HepG2 (cell line): ENCODE data around the gene MTA3. TPM values are rescaled to one million over a fixed set of nuclear protein-coding genes. Genes with fewer than 3 reads are reported as not detected.

ENCODE experiments used
- AGO2 ChIP-seq: fragments of 200-400 bp; formaldehyde crosslinking; optimal IDR thresholded peaks from 2 replicates; pipeline ENCODE3; 2017; ENCODE audit warnings: mild to moderate bottlenecking, low read depth, low read length, moderate library complexity
- DNMT3B ChIP-seq: conservative IDR thresholded peaks from 2 replicates; pipeline ENCODE4 v1.6.1; 2016; ENCODE audit warnings: missing biosample characterization, control low read depth
- HMGXB3 ChIP-seq: sonication (generic); formaldehyde crosslinking; IDR thresholded peaks from 2 replicates; pipeline ENCODE4 v1.4.0; 2020; ENCODE audit warnings: missing genetic modification reagents, borderline replicate concordance
- SNAPC2 ChIP-seq: sonication (generic); formaldehyde crosslinking; IDR thresholded peaks from 2 replicates; pipeline ENCODE4 v1.8.1; 2022; ENCODE audit warnings: mild to moderate bottlenecking, missing genetic modification reagents
- TBX3 ChIP-seq: fragments of 450-650 bp; IDR thresholded peaks from 2 replicates; pipeline ENCODE4 v1.6.1; 2017; ENCODE audit warnings: antibody characterized with exemption, mild to moderate bottlenecking, inconsistent platforms, borderline replicate concordance
- USF2 ChIP-seq, 2 experiments: sonication (generic) in 1 of 2; formaldehyde crosslinking in 1 of 2; IDR thresholded peaks; 2 replicates each; pipeline versions ENCODE4 v1.5.1 to v1.6.1; 2011 to 2020; ENCODE audit warnings: borderline replicate concordance in 1 of 2, low read depth in 1 of 2, low read length in 1 of 2, mild to moderate bottlenecking in 1 of 2, missing genetic modification reagents in 1 of 2, moderate library complexity in 1 of 2
- ZNF224 ChIP-seq: sonication (generic); formaldehyde crosslinking; IDR thresholded peaks from 2 replicates; pipeline ENCODE4 v1.5.0; 2020; ENCODE audit warnings: mild to moderate bottlenecking, missing genetic modification reagents
- ZNF280D ChIP-seq: sonication (generic); formaldehyde crosslinking; IDR thresholded peaks from 2 replicates; pipeline ENCODE4 v1.5.1; 2020; ENCODE audit warnings: mild to moderate bottlenecking, missing genetic modification reagents
- ZNF747 ChIP-seq: sonication (generic); formaldehyde crosslinking; IDR thresholded peaks from 2 replicates; pipeline ENCODE4 v1.8.1; 2023; ENCODE audit warnings: missing genetic modification reagents, mild to moderate bottlenecking, borderline replicate concordance
- polyA plus RNA-seq, 8 experiments: library from polyadenylated mRNA; depleted of rRNA in 3 of 8; stranded (reverse) in 7 of 8; unstranded in 1 of 8; fragments of >200 nt; fragmentation: Illumina TruSeq in 4 of 8; extraction: Trizol in 4 of 8; gene quantifications; 2 replicates each; pipeline versions ENCODE4 v1.2.1 to v1.2.3, GENCODE V29; 2011 to 2016; ENCODE audit warnings: low read depth in 4 of 8, missing spikeins in 1 of 8, mixed read lengths in 1 of 8; ENCODE audit not compliant: insufficient read depth in 1 of 8
- total RNA-seq, 5 experiments: library from RNA; depleted of rRNA; stranded (reverse); fragments of >200 nt; fragmentation: Illumina TruSeq; extraction: Trizol; gene quantifications; 2 replicates each; pipeline ENCODE4 v1.2.3, GENCODE V29; 2016; ENCODE audit warnings: low read depth in 1 of 5
- TF ChIP-seq, protein P1 (sequence below): IDR thresholded peaks from 2 replicates; pipeline ENCODE4 v1.6.1; 2016; ENCODE audit warnings: mild to moderate bottlenecking, missing biosample characterization, missing genetic modification reagents
- TF ChIP-seq, protein P2 (sequence below), 2 experiments: sonication (generic) in 1 of 2; formaldehyde crosslinking in 1 of 2; IDR thresholded peaks; 2 replicates each; pipeline versions ENCODE4 v1.4.0 to v1.6.1; 2016 to 2020; ENCODE audit warnings: borderline replicate concordance in 1 of 2, low read depth in 1 of 2, mild to moderate bottlenecking in 1 of 2, missing genetic modification reagents in 1 of 2

MTA3 gene
- total and polyA plus RNA-seq, 2 of the 13 experiments (the other 11 are each of a cell fraction or from before 2014, with no cell fraction given), result 48.8 to 77.8 TPM

DNA sequence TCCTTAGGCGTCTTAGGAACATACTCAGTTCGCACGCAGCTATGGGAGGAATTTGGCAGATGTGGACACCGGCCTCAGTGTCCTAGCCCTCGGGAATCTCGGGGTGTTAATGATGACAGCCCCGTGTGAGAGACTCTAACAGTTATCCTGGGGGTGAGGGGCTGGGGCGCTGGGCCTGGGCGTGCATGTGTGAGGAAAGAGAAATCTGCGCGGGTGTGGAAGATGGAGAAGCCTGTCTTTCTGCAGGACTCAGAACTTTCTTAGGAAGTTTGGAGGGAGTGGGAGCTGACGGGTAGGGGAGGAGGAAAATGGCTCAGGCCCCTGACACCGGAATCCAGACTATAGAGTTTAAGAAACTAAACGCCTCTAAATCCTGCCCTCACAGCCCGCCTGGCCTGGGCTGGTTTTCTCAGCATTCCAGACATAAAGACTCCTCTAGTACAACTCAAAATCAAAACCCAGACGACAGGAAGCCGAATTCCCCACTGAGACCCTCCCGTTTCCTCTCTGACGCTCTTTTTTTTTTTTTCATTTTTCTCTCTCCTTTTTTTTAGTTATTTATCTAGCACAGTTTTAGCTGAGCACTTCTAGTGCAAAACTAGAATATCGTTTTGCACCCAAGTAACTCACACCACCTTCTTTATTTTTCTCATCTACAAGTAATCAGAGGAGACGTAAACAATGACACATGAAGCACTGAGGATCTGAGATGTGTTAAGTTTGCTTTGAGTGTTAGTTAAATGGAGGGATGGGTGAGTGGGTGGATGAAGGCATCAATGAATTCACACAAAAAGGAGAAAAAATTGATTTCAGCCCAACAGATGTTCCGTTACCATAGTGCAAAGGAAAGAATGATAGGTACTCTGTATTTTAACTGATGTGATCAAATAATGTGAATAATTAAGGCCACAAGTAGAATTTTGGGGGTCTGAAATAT is 225.2 kb downstream of the MTA3 start (continued):
- TF ChIP-seq HMGXB3 (0 out of 2 replicates have a peak, but pooled peaks have one; percentile 8), TBX3 (no peak), ZNF224 (CRISPR knock-in tag) (no peak), USF2 (IDR thresholded peaks at IDR 0.05; ENCODE audit: low read depth, low read length) (no peak), USF2 (CRISPR knock-in tag; IDR thresholded peaks at IDR 0.05; ENCODE audit: borderline replicate concordance) (no peak), AGO2 (peak; percentile 79), ZNF747 (CRISPR knock-in tag) (0 out of 2 replicates have a peak, but pooled peaks have one; percentile 3), ZNF280D (CRISPR knock-in tag) (no peak), SNAPC2 (no peak), DNMT3B (CRISPR knock-in tag) (no peak)
- TF ChIP-seq, protein P1, sequence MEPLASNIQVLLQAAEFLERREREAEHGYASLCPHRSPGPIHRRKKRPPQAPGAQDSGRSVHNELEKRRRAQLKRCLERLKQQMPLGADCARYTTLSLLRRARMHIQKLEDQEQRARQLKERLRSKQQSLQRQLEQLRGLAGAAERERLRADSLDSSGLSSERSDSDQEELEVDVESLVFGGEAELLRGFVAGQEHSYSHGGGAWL (CRISPR knock-in tag), result 0 out of 2 replicates have a peak, but pooled peaks have one; percentile 5
- TF ChIP-seq, protein P2, sequence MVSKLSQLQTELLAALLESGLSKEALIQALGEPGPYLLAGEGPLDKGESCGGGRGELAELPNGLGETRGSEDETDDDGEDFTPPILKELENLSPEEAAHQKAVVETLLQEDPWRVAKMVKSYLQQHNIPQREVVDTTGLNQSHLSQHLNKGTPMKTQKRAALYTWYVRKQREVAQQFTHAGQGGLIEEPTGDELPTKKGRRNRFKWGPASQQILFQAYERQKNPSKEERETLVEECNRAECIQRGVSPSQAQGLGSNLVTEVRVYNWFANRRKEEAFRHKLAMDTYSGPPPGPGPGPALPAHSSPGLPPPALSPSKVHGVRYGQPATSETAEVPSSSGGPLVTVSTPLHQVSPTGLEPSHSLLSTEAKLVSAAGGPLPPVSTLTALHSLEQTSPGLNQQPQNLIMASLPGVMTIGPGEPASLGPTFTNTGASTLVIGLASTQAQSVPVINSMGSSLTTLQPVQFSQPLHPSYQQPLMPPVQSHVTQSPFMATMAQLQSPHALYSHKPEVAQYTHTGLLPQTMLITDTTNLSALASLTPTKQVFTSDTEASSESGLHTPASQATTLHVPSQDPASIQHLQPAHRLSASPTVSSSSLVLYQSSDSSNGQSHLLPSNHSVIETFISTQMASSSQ (IDR thresholded peaks at IDR 0.05; ENCODE audit: low read depth), result no peak
- TF ChIP-seq, protein P2 (CRISPR knock-in tag; IDR thresholded peaks at IDR 0.05; ENCODE audit: borderline replicate concordance), result no peak
